Measurements from ENCODE around the gene TUBA4A. TPM values are rescaled to one million over a fixed set of nuclear protein-coding genes. Genes with fewer than 3 reads are reported as not detected.

TUBA4A gene
- total and polyA plus RNA-seq, 10 of the 15 experiments (the other 5 are each of a cell fraction or from before 2014, with no cell fraction given), result 58.2 to 325 (median 134) TPM

DNA sequence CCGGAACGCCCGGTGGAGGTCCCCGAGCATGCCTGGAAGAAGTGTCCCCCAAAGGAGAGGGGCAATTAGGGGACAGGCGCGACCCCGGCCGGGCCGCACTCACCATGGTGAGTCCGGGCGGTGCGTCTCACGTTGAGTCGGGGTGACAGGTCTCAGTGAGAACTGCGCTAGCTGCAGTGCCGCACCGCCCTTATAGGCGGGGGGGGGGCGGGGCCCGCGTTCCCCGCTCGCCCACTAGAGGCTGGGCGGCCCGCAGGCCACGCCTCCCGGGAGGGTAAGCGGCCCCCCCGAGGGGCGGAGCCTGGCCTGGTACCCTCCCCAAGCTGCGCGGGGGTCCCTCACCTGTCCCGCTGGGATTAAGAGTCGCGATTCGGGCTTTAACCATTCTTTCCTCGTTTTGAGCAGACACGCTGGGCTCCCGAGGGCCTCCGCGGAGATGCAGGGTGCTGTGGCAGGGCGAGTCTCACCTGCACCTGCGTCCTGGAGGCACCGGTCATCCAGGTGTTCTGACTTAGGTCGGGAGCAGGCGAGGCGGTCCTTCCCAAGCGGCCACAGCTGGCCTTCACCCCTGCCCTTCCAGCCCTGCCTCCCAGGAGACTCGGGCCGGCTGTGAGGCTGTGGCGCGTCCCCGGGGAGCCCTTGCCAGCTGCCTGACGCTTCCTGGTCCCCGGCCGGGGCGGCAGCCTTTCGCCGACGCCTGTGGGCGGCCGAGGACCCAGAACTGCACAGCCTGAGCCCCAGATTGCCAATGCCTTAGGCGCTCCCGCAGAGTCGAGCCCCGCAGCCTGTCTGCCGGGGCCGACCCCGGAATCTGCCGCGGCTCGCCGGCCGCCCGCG lies at the start of gene TUBA4A (continued):
- TF ChIP-seq NFIC (IDR thresholded peaks at IDR 0.05; ENCODE audit: low read depth, low read length) (no peak), ETV6 (conservative IDR thresholded peaks at IDR 0.05 in 1 of 2, IDR thresholded peaks at IDR 0.05 in 1 of 2; ENCODE audit: borderline replicate concordance in 1 of 2, low read depth in 1 of 2) (no peak), IKZF1 (conservative IDR thresholded peaks at IDR 0.05) (peak; percentile 61), ESRRA (IDR thresholded peaks at IDR 0.05; ENCODE audit: low read length) (peak; percentile 55; the same call in 1 of the 2 replicates), PML (IDR thresholded peaks at IDR 0.05; ENCODE audit: low read length) (peak; percentile 90), SUPT20H (IDR thresholded peaks at IDR 0.05; ENCODE audit: borderline replicate concordance, control insufficient read depth, low read depth, low read length) (no peak), PAX5 (IDR thresholded peaks at IDR 0.05; ENCODE audit: borderline replicate concordance, low read depth, low read length) (no peak), MYB (IDR thresholded peaks at IDR 0.05; ENCODE audit: borderline replicate concordance, low read depth, low read length) (no peak), SIX5 (IDR thresholded peaks at IDR 0.05; ENCODE audit: low read depth, low read length, severe bottlenecking) (no peak), SMAD1 (IDR thresholded peaks at IDR 0.05; ENCODE audit: low read depth, partially characterized antibody) (peak; percentile 64), LARP7 (IDR thresholded peaks at IDR 0.05) (peak; percentile 57), CREB1 (IDR thresholded peaks at IDR 0.05; ENCODE audit: low read depth) (peak; percentile 31), TCF3 (IDR thresholded peaks at IDR 0.05; ENCODE audit: borderline replicate concordance, insufficient read depth, low read depth, low read length) (peak; percentile 87), MEF2A (IDR thresholded peaks at IDR 0.05; ENCODE audit: insufficient read depth, low read depth, low read length) (no peak), KAT2A (conservative IDR thresholded peaks at IDR 0.05; ENCODE audit: control insufficient read depth, low read depth, low read length) (no peak), PAX8 (IDR thresholded peaks at IDR 0.05) (no peak), TCF7 (IDR thresholded peaks at IDR 0.05; ENCODE audit: borderline replicate concordance) (no peak), JUND (IDR thresholded peaks at IDR 0.05; ENCODE audit: low read depth, low read length) (0 out of 2 replicates have a peak, but pooled peaks have one; percentile 10)
- TF ChIP-seq, protein P1, sequence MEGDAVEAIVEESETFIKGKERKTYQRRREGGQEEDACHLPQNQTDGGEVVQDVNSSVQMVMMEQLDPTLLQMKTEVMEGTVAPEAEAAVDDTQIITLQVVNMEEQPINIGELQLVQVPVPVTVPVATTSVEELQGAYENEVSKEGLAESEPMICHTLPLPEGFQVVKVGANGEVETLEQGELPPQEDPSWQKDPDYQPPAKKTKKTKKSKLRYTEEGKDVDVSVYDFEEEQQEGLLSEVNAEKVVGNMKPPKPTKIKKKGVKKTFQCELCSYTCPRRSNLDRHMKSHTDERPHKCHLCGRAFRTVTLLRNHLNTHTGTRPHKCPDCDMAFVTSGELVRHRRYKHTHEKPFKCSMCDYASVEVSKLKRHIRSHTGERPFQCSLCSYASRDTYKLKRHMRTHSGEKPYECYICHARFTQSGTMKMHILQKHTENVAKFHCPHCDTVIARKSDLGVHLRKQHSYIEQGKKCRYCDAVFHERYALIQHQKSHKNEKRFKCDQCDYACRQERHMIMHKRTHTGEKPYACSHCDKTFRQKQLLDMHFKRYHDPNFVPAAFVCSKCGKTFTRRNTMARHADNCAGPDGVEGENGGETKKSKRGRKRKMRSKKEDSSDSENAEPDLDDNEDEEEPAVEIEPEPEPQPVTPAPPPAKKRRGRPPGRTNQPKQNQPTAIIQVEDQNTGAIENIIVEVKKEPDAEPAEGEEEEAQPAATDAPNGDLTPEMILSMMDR (IDR thresholded peaks at IDR 0.05 in 2 of 3, conservative IDR thresholded peaks at IDR 0.05 in 1 of 3; ENCODE audit: control insufficient read depth in 2 of 3, extremely low read depth in 1 of 3, insufficient read depth in 1 of 3, low read depth in 3 of 3, low read length in 3 of 3), result no peak
- TF ChIP-seq, protein P2, sequence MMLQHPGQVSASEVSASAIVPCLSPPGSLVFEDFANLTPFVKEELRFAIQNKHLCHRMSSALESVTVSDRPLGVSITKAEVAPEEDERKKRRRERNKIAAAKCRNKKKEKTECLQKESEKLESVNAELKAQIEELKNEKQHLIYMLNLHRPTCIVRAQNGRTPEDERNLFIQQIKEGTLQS (IDR thresholded peaks at IDR 0.05; ENCODE audit: borderline replicate concordance, extremely low read depth, low read depth, low read length), result no peak
- TF ChIP-seq, protein P3, sequence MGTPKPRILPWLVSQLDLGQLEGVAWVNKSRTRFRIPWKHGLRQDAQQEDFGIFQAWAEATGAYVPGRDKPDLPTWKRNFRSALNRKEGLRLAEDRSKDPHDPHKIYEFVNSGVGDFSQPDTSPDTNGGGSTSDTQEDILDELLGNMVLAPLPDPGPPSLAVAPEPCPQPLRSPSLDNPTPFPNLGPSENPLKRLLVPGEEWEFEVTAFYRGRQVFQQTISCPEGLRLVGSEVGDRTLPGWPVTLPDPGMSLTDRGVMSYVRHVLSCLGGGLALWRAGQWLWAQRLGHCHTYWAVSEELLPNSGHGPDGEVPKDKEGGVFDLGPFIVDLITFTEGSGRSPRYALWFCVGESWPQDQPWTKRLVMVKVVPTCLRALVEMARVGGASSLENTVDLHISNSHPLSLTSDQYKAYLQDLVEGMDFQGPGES (IDR thresholded peaks at IDR 0.05), result no peak
- TF ChIP-seq, protein P4, sequence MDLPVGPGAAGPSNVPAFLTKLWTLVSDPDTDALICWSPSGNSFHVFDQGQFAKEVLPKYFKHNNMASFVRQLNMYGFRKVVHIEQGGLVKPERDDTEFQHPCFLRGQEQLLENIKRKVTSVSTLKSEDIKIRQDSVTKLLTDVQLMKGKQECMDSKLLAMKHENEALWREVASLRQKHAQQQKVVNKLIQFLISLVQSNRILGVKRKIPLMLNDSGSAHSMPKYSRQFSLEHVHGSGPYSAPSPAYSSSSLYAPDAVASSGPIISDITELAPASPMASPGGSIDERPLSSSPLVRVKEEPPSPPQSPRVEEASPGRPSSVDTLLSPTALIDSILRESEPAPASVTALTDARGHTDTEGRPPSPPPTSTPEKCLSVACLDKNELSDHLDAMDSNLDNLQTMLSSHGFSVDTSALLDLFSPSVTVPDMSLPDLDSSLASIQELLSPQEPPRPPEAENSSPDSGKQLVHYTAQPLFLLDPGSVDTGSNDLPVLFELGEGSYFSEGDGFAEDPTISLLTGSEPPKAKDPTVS (IDR thresholded peaks at IDR 0.05; ENCODE audit: low read depth, low read length), result no peak
- TF ChIP-seq, protein P5, sequence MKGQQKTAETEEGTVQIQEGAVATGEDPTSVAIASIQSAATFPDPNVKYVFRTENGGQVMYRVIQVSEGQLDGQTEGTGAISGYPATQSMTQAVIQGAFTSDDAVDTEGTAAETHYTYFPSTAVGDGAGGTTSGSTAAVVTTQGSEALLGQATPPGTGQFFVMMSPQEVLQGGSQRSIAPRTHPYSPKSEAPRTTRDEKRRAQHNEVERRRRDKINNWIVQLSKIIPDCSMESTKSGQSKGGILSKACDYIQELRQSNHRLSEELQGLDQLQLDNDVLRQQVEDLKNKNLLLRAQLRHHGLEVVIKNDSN (IDR thresholded peaks at IDR 0.05; ENCODE audit: borderline replicate concordance, extremely low read length, insufficient read depth, low read depth, low read length), result no peak

Measured in GM12878 (cell line).